Raji (cell line): ENCODE results near the gene FSCN2.
A peak's percentile ranks its signal among the peaks of the same experiment; 100 is the strongest.

ENCODE experiments used
- POLR2A ChIP-seq: IDR thresholded peaks from 2 replicates; pipeline ENCODE4 v1.6.1; 2011; ENCODE audit warnings: low read depth, low read length, control low read depth; ENCODE audit not compliant: insufficient read depth

The FSCN2 gene

DNA sequence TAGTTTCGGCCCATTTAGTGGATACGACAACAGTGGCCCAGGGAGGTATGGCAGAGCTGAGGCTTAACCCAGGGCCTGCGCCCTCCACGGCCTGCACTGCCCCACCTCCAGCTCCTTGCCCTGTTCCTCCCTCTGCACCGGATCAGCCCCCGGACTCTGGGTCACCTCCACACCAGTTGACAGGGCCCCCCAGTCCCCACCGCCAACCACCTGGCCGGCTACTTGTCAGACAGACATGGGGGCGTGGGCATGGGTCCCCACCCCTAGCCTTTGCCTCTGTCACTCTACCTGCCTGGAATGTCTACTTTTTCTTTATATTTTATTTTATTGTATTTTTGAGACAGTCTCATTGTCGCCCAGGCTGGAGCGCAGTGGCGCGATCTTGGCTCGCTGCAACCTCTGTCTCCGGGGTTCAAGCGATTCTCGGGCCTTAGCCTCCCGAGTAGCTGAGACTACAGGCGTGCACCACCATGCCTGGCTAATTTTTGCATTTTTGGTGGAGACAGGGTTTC, 12.6 kb upstream of the FSCN2 start:
- peak; percentile 27; the same call in 1 of the 2 replicates for TF ChIP-seq POLR2A

DNA sequence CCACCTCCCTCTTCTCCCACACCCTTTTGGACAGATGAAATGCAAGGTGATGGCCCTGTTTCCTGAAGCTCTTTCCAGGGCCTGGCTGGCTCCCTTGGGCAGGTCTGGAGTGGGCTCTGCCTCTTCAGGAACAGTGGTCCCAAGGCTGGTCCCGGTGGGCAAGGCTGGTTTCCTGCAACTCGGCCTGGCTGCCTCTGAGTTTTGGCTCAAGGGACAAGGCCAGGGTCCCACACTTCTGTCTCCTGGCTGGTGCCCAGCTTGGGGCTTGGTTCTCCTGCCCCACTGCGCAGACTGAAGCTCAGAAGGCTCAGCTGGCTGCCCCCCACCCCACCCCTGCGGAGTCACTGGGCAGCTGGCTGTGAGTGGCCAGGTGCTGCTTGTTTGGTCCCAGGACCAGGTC, 11.7 kb upstream of the FSCN2 start:
- TF ChIP-seq POLR2A, result 0 out of 2 replicates have a peak, but pooled peaks have one; percentile 5

DNA sequence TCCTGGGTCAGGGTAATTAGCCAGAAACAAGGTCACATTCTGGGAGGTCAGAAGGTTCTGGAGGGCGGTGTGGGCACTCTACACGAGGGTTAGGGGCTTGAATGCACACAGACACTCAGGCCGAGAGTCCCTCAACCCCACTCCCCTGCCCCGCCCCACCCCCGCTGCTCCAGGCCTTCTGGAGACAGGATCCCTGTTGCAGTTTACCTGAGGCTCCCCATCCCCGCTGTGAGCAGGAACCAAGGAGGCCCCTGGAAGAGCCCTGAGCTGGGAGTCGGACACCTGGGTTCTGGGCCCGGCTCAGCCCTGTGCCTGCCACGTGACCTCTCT, 11.2 kb upstream of the FSCN2 start:
- no peak; the same call in 1 of the 2 replicates for TF ChIP-seq POLR2A

DNA sequence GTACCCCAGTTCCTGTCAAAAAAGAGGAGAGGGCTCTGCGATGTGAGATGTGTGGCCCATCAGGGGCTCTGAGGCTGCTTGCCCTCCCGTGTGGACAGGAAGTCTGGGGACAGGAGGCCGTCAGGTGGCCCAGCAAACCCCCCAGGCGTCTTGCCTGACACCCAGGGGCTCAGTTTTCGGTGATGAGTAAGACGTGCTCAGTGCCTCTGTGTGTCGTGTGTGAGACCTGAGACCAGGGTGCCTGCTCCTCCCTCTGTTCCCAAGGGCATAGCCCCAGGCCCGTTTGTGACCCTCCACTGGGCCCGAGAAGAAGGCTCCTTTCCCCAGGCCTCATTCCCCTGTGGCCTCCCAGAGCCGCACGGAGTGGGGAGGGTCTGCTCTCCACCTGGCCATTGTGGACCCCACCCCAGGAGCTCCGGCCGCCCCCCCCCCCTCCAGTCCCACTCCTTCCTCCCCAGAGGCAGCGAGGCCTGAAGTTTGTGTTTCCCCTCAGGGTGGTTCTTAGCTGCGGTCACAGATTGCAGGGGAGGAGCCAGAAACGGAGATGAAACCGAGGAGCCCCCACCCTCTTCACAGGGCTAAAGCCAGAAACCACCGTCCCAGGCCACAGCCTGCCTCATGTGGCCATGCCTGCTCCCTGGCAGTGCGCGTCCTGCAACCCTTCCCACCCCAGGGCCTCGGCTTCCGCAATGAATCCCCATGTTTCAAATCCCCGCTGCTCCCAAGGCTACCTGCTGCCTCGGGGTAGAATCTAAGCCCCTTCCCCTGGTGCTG, 10.7 kb upstream of the FSCN2 start:
- TF ChIP-seq POLR2A, result peak; percentile 76

DNA sequence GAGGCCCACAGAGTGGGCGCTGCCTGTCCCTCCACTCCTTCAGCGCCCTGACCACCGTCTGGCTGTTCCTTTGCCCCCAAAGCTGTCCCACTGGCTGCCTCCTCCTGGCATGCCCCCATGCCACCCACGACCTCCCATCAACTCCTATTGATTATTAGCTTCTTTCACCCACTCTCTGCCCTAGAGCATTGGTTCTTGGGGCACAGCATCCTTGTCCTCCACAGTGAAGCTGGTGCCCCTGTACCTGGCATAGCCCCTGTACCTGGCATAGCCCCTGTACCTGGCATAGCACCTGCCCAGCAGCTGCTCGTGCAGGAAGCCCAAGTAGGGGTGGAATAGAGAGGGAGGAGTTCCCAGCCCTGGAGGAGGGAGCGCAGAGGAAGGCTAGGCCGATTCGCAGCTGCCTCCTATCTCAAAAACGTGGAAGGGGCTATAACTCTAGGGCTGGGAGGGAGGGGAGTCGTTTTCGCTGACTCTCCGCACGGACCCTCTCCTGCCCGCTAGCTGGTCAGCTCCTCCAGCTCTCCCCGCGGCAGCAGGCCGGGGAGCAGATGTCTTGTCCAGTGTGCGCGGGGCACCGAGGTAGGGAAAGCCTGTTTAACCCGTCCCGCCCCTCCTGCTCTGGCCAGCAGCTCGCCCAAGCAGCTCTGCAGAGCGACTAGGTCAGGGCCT, 9.9 kb upstream of the FSCN2 start:
- TF ChIP-seq POLR2A, result no peak

DNA sequence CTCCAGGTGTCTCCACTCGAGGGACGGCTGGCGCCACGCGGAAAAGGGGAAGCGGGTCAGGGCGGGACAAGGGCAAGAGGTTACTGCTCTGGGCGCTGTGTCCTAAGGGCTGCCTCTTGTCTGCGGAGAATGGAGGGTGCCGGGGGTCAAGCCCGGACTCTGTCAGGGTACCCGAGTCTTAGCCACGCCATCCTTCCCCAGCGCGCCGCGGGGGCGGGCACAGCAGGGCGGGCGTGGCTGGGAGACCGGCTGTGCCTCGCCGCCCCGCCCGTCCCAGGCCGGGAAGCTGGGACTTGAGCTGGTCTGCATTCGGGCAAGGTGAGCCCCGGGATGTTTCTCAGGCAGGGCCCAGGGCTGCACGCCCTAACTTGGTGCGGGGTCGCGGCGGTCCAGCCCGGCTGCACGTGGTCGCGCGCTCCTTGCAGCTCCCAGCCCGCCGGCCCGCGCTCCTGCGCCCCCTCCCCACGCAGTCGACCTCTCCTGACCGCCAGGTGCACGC, 9.3 kb upstream of the FSCN2 start:
- peak; percentile 57 for TF ChIP-seq POLR2A

DNA sequence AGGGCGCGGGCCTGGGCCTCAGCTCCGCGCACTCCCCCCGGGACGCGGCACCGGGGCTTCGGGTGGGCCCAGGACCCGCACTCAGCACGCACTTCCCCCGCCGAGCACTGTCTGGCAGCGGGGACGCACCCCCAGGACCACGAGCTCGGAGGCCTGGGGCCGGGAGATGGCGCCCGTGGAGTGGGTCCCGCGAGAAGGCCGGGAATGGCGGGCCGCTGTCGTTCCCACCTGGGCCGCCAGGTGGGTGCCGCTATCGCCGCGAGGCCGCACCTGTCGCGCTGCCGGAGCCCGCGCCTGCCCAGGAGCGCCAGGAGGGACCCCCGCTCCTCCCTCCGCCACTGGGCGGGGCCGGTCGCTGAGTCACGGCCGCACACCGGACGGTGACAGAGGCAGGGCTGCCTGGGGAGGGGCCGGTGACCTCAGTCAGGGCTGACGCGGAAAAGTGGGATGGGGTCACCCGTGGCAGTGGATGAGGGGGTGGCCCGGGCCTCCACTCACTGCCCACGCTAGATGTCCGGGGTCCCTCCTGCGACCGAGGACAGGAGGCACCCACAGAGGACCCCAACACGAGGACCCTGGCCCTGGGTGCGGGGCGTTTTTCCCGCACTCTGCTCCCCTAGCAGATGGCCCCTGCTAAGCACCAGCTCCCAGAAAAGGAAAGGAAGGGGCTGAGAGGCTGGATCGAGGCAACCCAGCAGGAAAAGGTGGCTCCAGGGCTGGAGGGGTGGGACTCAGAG, 8.7 kb upstream of the FSCN2 start:
- TF ChIP-seq POLR2A, result peak; percentile 23; the same call in 1 of the 2 replicates

DNA sequence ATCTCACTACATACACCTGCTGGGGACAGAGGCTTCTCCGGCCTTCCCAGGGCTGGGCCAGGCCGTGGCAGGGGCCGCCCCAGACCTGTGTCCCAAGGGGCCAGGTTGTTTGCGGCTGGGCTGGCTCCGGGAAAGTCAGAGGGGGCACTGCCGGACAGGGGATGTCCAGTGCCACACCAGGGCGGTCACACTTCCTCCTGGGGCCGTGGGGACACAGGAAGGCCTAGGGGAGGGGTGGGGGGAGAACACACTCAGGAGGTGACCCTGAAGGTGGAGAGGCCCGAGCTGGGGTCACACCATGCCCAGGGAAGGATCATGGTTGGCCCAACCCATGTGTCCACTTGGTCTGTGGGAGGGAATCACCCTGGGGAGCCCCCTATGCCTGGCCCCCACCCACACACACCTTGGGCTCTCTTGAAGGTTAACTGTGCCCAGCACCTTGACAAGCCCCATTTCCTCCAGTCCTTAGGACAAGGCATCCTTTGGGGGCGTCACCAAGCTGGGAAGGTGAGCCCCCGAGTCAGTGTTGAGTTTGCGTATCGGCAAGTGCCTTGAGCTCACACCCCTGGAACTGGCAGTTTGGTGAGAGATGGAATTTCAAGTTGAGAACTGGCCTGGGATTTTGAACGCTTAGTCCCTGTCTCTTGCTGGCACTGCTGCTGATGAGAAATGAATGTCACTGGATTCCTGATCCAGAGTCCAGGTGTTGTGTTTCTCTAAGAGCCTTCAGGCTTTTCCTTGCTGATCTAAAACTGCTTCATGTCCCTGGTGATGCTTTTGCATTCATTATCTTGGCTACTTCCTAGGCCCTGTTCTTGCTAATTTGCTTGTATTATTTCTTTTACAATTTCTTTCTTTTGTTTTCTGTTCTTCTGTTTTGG, 7.9 kb upstream of the FSCN2 start:
- TF ChIP-seq POLR2A, result no peak

DNA sequence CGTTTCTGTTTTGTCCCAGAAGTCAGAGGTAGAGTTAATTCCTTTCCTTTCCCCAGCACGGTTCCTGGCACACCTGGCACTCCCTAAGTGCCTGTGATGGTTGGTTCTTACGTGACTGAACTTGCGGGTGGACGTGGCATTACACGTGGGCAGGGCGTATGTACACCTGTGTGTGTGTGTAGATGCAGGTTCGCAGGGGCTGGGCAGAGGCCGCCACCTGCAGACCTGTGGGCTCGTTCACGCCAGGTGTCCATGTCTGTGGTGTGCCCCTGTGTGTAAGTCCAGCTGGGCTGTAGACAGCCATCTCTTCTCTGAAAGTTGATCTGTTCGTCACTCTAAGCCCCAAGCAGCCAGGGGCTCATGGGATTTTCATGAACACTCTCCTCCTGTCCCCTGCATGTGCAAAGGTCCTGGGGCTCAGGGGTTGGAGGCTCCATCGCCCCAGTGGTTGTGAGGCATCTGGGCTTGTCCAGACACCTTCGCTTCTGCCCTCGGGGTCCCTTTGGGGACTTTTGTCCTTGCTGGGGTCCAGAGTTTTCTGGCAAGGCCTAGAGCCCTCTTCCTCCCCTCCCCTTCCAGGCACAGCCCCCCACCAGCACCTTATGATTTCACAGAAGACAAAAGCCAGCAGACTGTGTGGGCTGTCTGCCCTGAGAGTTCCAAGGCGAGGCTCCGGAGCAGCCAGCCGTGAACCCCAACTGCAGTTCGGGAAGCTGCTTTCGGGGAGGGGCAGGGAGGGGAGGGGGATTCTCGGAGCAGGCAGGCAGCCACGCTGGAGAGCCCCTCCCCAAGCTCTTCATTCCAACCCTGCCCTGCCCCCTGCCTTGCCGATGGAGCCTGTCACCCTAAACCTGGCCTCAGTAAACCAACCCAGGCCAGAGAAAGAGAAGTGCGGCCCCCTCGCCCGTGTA, 5.4 kb upstream of the FSCN2 start:
- no peak for TF ChIP-seq POLR2A

DNA sequence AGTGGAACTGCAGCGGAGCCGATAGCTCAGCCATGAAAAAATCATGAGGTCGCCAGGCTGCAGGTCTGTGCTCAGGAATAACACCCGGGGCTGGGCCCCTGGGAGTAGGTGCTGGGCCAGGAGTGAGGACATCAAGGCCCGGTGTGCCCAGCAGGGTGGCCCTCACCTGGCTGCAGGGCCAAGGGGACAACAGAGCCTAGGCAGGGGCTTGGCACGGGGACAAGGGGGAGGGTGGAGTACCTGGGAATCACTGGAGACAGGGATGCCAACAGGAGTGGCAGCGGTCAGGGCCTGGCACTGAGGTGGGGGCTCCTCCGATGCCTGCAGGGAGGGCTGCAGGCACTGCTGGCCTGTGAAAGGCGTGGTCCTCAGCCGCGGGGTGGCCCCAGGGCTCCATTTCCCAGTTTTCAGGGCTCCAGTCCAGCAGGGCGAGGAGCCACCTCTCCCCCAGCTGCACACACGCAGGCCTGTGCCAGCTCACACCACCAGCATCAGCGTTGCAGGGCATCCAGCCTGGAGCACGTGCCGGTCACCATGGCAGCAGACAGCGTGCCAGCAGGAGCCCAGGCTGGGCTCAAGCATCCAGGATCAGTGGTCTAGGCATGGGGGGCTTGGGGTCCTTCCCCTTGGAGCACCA, 4.7 kb upstream of the FSCN2 start:
- TF ChIP-seq POLR2A, result no peak

DNA sequence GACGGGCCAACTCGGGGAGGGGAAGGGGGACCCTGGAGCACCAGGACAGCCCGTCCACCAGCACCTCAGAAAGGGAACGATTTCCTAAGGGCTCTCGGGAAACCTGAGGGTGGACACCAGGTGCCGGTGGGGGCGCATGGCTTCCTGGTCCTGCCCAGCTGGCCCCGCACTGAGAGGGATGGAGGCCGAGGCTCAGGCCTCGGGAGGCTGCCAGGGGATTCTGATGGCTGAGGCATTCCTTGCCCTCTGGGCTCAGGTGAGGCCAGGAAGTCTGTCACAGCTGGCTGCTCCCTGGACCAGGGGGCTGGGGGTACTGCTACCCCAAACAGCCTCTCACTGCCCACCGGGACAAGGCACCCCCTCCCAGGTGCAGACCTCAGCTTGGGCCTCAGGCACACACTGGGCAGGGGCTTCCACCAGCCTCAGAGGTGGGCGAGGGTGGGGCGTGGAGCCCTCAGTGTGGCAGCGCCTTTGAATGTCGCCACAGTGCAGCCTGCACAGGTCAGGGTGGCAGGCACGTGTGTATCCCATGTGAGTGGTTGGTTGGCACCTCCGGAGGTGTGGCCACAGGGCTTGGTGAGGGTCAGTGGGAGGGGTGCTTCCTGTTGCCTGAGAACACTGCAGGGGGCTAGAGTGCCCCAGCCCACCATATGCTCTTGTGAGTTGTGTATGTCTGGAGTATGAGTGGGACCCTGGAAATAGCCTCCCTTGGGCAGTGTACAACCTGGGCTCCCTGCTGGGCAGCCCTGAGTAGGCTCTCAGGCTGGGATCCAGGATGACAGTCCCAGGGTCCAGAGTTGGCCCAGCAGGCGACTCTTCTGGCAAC, 3.9 kb upstream of the FSCN2 start:
- TF ChIP-seq POLR2A, result no peak

DNA sequence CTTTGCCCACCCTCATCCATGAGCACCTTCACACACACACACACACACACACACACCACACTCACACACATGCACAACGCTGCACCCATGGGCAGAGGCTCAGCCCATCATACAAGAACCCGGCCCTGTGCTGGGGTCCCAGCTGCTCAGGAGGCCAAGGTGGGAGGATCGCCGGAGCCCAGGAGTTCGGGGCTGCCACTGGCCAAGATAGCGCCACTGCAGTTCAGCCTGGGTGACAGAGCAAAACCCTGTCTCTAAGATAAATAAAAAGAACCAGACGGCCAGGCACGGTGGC, 3.4 kb upstream of the FSCN2 start:
- no peak for TF ChIP-seq POLR2A
